ENCODE measurements around the gene NUP58.
A peak's percentile ranks its signal among the peaks of the same experiment; 100 is the strongest.

The NUP58 gene, protein sequence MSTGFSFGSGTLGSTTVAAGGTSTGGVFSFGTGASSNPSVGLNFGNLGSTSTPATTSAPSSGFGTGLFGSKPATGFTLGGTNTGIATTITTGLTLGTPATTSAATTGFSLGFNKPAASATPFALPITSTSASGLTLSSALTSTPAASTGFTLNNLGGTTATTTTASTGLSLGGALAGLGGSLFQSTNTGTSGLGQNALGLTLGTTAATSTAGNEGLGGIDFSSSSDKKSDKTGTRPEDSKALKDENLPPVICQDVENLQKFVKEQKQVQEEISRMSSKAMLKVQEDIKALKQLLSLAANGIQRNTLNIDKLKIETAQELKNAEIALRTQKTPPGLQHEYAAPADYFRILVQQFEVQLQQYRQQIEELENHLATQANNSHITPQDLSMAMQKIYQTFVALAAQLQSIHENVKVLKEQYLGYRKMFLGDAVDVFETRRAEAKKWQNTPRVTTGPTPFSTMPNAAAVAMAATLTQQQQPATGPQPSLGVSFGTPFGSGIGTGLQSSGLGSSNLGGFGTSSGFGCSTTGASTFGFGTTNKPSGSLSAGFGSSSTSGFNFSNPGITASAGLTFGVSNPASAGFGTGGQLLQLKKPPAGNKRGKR

DNA sequence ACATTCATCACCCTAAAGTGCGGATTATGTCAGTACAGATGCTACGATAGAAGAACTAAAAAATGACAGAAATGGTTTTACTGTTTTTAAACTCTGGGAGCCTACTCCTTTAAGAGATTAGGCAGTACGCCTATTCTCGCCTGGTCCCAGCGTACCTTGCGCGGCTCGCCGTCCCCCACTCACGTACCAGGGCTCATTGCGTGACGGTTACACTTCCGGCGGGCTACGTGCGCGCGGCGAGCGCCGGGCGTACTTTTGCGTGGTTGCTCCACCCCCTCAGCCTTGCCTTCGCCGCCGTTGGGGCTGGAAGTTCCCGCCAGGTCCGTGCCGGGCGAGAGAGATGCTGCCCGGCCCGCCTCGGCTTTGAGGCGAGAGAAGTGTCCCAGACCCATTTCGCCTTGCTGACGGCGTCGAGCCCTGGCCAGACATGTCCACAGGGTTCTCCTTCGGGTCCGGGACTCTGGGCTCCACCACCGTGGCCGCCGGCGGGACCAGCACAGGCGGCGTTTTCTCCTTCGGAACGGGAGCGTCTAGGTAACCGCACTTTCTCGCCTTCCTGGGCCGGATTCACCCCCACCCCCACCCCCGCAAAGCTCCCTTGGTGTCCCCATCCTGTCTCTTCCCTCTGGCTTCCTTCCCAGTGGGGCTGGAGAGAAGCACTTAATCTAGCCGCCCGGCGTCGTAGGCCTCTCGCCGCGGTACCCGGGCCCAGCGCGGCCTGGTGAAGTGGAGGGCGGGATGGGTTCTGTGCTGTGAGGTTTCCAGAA lies at the start of gene NUP58:
Gene NUP58 (plus strand): TSS at position 279 of the 767 bp plus-strand sequence. CDS start 149 bp downstream, at position 428.
- peak; percentile 84 to 92 for DNase-seq (ENCODE audit: low read depth in 1 of 2, low spot score in 1 of 2)

DNA sequence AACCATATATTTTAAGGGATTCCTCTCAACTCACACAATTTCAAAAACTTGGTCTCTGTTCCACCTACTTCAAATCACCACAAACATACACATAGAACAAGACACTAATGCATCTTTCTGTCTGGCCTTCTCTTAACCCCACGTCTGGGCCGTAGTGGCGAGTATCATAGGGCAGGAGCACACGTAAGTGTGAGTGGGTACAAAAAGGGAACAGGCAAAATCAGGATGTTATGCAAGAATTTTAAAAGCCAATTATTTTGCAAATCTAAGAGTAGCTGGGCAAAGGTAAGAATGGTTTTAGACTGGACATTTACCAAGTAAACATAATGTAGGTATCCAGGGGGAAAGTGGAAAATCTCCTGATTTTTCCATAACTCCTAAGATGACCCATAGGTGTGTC lies 49.2 kb upstream of the NUP58 start:
- no peak for DNase-seq (ENCODE audit: low read depth in 1 of 2, low spot score in 1 of 2)

DNA sequence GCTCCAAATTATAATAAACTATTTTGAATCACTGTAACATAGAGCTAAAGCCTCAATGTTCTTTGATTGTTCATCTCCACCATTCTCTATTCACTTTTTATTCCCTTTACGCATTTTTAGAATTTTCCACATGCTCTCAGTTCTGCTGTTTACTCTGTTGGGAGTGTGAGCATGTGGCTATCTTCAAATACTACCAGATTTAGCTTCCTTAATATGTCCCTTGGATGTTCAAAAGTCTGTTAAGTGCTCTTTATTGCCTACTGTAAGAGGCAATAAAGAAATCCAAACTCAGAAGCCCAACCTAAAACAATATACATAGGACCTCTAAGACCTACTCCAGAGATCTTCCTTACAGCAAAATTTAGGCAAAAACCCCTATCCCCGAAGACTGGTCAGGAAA lies 48.7 kb upstream of the NUP58 start:
- DNase-seq (ENCODE audit: low read depth in 1 of 2, low spot score in 1 of 2), result no peak

DNA sequence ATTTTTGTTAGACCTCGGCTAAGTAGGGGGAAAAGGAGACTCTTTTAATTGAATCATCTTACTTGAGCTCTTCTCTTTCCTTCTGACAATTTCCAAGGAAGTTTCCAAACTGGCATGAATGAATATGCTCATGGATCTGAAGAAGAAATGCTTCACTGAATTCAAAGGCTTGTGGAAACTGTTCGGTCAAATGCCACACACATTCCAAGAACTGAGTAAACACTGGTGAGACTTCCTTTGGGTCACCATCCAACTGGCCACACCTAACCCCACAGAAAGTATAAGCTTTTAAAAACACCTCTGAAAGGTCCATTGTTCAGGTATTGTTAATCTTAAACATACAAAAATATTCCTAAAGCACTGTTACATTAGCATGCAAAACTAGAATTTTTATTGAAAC lies 47.7 kb upstream of the NUP58 start:
- DNase-seq (ENCODE audit: low read depth in 1 of 2, low spot score in 1 of 2), result no peak

DNA sequence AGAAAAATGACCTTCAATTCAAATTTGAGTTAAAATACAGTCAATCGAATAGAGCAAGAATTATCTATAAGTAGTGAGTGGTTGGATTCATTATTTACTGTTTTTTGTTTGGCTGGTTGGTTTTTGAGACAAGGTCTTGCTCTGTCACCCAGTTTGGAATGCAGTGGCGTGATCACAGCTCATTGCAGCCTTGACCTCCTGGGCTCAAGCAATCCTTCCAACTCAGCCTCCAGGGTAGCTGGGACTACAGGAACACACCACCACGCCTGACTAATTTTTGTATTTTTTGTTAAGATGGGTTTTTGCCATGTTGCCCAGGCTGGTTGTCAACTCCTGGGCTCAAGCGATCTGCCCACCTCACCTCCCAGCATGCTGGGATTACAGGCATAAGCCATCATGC lies 39.2 kb upstream of the NUP58 start:
- DNase-seq (ENCODE audit: low read depth in 1 of 2, low spot score in 1 of 2), result no peak

DNA sequence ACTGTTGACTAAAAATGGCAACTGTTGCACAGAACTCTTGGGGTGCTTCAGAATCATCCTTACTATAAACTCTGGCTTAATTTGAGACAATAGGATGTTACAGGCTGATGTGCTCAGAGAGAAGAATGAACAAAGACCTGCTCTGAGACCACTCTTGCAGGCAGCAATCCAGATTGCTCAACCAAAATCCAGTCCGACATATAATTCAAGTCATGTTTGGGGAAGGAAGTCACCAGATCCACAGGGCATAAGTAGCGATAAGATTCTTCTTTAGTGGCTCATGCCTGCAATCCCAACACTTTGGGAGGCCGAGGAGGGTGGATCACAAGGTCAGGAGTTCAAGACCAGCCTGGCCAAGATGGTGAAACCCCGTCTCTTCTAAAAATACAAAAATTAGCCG lies 34.7 kb upstream of the NUP58 start:
- DNase-seq (ENCODE audit: low read depth in 1 of 2, low spot score in 1 of 2), result no peak

DNA sequence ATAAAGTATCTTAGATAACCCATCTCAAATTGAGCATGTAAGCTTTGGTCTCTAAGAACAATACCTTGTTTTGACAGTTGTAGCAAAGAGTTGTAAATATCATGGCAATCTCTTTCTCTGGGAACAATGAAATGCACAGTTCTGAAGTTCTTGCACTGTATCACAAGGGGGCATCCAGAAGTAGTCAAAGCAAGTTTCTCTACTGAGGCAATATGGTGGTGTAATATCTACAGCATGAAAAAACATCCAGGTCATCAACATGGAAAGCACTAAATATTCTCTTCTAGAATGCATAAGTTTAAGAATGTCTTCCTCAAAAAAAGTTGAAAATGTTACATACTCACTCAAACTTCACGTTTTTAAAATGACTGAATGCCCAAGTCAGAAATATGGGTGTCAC lies 33.7 kb upstream of the NUP58 start:
- no peak for DNase-seq (ENCODE audit: low read depth in 1 of 2, low spot score in 1 of 2)

DNA sequence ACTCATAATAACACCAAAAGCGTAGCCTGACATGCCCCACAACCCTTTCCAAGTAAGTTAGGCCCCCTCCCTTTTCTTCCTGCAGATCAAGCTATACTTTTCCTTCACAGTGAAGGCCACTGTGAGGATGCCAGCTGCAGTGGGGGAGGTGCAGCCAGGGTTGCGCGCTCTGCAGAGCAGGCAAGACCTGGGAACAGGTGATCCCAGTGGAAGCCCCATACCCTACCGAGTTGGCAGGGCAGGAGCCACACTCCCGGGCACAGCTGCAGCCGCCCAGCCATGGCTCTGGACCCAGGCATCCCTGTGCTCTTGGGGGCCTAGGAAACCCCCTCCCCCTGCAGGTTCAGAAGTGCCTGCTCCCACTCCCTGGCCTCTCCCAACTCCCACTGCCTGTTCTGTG lies 32.9 kb upstream of the NUP58 start:
- no peak for DNase-seq (ENCODE audit: low read depth in 1 of 2, low spot score in 1 of 2)

DNA sequence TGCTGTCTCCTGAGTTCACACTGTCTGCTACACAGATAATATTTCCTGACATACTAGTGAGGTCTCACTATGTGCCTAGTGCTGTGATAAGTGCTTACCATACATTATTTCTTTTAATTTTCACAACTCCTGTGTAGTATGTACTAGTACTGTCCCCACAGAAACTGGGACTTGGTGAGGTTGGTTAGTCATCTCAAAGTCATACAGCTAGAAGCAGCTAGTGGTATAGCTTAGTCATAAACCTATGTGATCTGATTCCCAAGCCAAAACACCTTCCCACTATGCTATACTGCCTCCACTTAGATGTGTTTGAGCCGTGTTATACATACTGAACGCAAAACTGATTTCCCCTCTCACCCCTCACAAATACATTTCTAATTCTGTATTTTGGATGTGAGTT lies 24.7 kb upstream of the NUP58 start:
- peak in 1 of 2 donors; percentile 43 for DNase-seq (ENCODE audit: low read depth in 1 of 2, low spot score in 1 of 2)

DNA sequence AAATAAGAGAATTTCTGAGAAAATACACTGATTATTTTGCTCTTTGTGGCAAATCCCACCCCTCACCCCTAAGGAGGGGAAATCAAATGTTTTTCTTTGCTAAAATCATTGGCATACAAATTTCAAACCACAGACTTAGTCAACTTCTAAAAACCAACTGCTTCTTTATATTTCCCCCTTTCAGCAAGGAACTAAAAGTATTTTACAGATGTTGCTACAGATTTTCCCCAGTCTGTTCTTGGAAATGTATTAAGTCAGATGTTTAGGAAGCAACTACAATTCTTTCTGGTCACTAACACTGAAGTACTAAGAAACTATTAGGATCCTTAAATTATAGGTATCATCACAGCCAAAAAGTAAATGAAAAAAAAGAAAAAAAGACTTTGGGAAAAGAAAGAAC lies 21.0 kb upstream of the NUP58 start:
- DNase-seq (ENCODE audit: low read depth in 1 of 2, low spot score in 1 of 2), result no peak

DNA sequence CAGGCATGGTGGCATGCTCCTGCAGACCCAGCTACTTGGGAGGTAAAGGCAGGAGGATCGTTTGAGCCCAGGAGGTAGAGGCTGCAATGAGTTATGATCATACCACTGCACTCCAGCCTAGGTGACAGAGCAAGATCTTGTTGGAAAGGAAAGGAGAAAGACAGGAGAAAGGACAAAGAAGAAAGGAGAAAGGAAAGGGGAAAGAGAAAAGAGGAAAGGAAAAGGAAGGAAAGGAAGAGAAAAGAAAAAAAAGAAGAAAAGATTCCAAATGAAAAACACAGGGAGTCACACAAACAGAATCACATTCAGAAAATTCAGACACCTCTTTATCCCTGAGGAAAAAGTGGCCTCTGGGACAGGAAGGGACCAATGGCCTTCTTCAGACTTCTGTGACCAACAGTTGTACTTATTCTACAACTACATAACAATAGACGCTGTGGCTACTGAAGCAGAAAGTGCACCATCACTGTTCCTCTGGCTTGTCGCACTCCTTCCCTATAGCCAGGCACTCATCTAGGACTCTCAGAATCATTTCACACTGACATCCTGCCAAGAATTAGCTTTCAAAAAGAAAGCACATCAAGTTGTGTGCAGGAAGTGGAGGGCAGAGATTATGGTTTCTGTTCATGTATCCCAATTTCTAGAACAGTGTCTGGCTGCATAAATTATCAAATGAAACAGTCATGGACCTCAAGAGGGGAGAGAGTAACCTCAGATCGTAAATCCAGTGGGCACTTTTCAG lies 20.1 kb upstream of the NUP58 start:
- no peak for DNase-seq (ENCODE audit: low read depth in 1 of 2, low spot score in 1 of 2)

DNA sequence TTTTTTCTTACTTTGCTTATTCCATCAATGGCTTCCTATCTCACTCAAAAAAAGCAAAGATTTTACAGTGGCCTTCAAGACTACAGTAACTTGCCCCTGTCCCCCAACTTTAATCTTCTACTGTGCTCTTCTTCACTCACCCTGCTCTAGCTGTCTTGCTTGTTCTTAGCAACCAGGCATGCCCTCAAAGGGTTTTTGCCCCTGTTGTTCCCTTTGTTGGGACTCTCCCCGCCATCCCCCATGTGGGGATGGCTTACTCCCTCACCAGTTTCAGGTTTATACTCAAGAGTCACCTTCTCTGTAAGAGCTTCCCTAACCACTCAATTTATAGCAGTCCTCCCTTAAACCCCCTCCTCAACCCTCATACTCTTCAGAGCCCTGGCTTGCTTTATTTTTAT lies 19.5 kb upstream of the NUP58 start:
- DNase-seq (ENCODE audit: low read depth in 1 of 2, low spot score in 1 of 2), result no peak

DNA sequence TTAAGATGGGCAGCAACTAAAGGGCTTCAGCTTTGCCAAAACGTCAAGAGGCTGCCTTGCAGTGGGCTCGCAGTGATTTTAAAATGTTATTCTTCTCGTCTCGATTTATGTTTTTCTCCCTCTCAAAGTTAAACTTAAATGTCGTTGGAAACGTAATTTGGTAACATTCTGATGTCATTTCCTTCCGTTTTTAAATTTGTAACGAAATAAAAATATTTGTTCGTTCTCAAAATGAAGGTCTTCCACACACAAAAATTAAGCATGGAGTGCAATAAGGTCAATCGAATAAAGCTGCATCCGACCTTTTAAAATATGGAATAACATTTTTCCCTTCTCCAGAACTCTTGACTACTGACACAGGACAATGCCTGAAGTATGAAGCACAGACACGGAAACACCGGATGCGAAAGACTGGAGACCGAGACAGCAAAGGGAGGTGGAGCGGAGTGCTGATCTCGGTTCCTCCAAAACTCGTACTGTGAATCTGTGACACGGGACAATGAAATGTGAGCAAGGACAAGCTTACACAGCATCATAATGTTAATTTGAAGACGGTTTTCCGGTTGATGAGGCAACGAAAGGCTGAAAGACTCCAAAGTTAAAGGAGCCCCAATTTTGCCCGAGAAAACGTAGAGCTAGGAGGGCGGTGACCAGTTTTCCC lies 15.0 kb upstream of the NUP58 start:
- no peak for DNase-seq (ENCODE audit: low read depth in 1 of 2, low spot score in 1 of 2)

DNA sequence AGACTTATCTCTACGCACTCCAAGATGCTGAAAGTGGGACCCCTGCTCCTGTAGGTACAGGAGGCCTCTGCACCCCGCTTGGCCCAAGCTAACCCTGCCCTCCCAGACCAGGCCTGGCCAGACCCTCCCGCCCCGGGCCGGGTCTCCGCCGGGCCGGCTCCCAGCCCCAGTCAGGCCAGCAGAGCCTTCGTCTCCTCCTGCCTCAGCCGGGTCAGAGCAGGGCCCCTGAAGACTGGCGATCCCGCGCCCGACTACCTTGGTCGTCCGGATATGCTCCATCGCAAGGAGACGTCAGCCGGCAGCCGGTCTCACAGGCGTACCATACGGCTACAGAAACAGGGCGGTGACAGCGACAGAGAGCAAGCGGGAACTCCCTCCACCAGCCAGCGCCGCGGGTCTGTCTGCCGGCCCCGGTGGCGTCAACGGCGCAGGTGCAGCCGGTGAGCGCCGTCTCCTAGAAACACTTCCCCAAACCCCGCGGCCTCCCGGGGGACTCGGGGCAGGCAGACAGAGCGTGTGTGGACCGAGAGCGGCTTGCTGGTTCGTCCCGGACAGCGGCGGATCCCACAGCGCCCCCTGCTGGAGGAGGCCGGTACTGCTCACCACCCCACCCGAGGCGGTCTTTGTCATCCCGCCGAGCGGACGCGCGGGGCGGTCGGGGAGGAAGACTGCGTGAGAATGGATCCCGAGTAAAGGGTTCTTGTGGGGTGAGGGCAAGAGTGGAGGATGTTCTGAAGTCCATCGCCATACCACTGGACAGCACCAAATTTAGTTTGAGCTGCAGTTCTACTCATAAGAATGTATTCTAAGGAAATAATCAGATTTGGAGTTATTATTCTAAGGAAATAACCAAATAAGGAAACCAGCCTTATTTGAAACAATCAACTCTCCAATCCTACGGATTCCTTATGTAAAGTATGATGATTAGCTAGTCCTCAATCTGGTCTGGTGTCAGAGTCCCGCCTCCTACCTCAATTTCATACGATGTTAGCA lies 14.2 kb upstream of the NUP58 start, which contains the start of gene MTMR6:
Gene MTMR6 (minus strand): TSS at position 520 of the 993 bp plus-strand sequence. CDS start 241 bp downstream, at position 279.
- DNase-seq (ENCODE audit: low read depth in 1 of 2, low spot score in 1 of 2), result peak; percentile 93 to 98

DNA sequence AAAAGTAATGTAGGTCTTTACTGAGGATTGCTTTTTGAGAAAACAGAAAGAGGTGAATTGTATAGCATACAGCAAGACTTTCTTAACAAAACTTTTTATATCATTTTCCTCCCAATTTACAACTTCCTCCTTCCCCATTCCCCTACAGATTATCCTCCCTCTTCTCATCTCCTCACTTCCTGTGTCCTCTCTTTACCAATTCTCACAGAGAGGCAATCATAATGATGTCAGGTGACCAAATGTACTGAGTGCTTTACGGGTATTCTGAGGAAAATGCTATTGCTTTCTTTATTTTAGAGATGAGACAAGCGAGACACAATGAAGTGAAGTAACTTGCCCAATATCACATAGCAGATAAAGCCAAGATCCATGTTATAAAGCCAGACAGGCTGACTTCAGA lies 12.5 kb upstream of the NUP58 start:
- no peak for DNase-seq (ENCODE audit: low read depth in 1 of 2, low spot score in 1 of 2)

DNA sequence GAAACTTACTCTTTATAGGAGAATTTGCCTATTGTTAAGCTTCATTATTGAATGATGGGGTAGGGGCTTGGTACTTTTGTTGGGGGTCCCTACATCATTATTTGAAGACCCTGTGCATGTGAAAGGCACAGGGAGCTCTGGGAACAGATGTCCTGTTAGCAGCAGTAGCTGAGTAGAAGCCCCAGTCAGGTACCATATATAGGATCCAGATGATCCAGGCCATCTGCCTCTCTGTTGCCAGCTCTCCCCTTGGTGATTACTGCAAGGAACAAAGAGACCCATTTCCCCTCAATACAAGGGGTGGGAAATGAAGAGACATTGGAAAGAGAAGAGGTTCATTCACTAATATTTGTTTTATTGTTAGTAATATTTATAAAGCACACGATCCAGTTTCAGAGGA lies 9.7 kb upstream of the NUP58 start:
- DNase-seq (ENCODE audit: low read depth in 1 of 2, low spot score in 1 of 2), result no peak

DNA sequence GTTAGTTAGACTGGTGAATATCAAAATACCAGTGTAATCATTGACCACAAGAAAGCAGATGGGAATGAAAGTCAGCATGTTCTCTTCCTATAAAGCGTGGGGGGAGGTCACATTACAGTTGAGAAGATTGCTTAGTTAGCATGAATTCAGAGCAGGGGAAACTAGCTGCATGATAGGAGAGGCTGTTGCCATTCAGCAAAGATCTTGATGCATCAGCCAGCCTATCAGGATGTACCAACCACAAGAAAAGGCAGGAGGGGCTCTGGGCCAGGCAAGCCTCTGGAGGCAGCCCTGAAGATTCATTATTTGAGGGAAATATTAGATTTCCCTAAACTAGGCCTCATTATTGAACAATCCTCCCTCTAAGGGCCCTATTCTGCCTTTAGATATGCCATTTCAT lies 9.1 kb upstream of the NUP58 start:
- DNase-seq (ENCODE audit: low read depth in 1 of 2, low spot score in 1 of 2), result no peak

DNA sequence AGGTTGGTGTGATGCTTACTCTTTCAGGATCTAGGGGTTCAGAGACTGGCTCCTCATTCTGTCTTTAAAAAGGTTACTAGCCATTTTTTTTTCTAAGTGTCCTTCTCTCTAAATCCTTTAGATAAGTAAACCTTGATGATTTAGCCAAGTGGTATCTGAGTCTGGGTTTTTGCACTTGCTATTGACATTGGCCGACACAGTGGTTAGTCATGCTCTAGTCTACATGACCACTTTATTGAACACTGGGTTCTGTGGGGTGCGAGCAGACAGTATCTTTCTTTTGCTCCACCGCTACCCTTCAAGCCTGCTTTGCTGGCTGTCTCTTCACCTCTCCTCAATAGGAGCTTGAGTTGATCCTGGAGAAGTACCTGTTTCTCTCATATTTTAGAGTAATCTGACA lies 6.2 kb upstream of the NUP58 start:
- DNase-seq (ENCODE audit: low read depth in 1 of 2, low spot score in 1 of 2), result no peak

DNA sequence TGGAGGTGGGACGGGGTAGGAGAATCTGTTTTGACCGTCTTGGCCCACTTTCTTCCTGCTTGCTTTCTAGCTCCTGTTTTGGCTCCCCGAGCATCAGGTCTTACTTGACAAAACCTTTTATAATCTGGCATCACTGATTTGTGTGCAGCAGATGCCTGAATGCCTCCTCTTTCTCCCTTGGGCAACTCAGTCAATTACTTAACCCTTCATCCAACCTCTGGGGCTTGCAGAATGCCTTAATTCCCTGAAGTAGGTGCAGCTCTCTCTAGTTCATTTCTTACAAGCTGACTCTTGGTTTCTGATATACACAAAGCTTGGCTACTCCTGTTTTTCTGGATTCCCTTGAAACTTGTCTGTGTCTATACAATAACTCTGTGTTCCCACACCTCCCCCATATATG lies 5.7 kb upstream of the NUP58 start:
- DNase-seq (ENCODE audit: low read depth in 1 of 2, low spot score in 1 of 2), result no peak
